ENCODE measurements around the gene CHST10.

CHST10 gene

GRCh38 chr2:100416397-100416934 lies 1.0 kb downstream of the CHST10 start:
- no peak for DNase-seq (ENCODE audit: low read depth, low spot score)

GRCh38 chr2:100413571-100413970 lies 3.9 kb downstream of the CHST10 start:
- no peak for DNase-seq (ENCODE audit: low read depth, low spot score)

DNA sequence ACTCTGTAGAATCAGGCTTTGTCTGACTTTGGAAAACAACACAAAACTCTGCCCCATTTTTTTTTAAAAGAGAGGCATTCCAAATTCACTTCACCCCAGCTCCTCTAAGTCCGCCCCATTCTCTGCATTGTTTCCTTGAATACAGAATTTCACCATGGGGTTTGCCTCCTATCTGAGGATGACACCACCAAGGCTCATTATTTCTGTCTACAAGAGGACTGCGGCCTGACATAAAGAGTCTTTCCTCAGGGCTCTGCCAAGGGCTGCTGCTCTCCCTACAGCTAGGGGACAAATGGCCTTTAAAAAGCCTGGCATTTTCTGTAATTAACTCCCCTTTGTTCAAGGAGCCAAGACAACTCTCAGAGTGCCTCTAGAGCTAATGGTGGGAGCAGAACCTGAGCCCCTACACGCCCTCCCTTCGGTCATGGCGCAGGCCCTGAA lies 4.6 kb downstream of the CHST10 start:
- DNase-seq (ENCODE audit: low read depth, low spot score), result no peak

- no peak for DNase-seq (ENCODE audit: low read depth, low spot score)
Observed at GRCh38 chr2:100412466-100412865, 5.0 kb downstream of the CHST10 start.

DNA sequence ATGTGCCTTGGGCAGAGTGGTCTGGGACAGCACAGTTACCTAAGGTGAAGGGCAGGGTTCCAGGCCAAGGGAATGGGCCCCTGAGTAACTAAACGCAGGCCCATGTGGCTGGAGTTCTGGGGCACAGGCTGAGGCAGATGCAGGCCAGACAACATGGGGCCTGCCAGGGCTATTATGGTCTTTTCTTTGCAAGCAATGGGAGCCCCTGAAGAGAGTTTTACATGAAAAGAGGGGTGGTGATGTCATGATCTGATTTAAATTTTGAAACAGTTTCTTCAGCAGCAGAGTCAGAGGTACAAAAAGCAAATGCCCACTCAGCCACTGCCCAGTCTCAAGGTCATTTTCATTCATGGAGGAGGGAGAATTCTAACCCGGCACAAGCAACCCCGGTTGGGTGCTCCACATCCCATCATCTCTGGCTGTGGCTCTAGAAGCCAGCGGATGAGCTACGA lies 5.6 kb downstream of the CHST10 start:
- DNase-seq (ENCODE audit: low read depth, low spot score), result no peak

GRCh38 chr2:100409975-100410647 lies 7.4 kb downstream of the CHST10 start:
- DNase-seq (ENCODE audit: low read depth, low spot score), result no peak

GRCh38 chr2:100409461-100409860 lies 8.0 kb downstream of the CHST10 start:
- no peak for DNase-seq (ENCODE audit: low read depth, low spot score)

- no peak for DNase-seq (ENCODE audit: low read depth, low spot score)
Observed at GRCh38 chr2:100408941-100409340, 8.5 kb downstream of the CHST10 start.

GRCh38 chr2:100408104-100408503 lies 9.4 kb downstream of the CHST10 start:
- no peak for DNase-seq (ENCODE audit: low read depth, low spot score)

DNA sequence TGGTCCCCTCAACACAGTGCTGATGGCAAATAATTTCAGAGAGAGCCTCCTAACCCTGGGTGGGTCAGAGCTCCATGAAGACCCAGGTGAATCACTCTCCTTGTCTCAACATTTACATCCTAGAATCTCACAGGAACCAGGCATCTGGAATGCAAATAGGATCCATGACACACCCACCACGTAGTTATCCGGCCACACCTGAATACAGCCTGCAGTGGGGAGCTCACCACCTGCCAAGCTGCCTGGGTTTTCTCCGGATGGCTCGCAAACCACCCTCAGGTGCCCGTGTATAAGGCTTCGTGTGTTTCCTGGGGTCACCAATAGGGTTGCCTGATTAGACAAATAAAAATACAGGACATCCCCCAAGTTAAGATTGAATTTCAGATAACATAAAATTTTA lies 9.9 kb downstream of the CHST10 start:
- DNase-seq (ENCODE audit: low read depth, low spot score), result no peak

DNA sequence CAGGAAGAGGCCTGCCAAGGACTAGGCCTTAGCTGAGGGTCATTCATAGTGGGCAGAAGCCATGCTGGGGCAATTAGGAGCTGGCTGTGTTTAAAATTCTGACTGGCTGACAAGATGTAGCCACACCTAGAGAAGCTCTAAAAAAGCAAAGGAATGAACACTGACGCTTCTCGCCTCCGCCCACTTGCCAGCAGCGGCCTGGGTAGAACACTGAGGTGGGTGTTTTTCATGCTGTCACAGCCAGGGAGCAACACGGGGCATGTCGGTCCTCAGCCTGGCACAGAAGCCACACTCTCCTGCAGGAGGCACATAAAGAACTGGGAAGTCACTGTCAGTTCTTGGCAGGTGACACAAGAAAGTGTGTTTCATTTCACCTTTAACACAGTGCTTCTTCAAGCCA lies 10.4 kb downstream of the CHST10 start:
- no peak for DNase-seq (ENCODE audit: low read depth, low spot score)

GRCh38 chr2:100406120-100406508 lies 11.4 kb downstream of the CHST10 start:
- no peak for DNase-seq (ENCODE audit: low read depth, low spot score)

DNA sequence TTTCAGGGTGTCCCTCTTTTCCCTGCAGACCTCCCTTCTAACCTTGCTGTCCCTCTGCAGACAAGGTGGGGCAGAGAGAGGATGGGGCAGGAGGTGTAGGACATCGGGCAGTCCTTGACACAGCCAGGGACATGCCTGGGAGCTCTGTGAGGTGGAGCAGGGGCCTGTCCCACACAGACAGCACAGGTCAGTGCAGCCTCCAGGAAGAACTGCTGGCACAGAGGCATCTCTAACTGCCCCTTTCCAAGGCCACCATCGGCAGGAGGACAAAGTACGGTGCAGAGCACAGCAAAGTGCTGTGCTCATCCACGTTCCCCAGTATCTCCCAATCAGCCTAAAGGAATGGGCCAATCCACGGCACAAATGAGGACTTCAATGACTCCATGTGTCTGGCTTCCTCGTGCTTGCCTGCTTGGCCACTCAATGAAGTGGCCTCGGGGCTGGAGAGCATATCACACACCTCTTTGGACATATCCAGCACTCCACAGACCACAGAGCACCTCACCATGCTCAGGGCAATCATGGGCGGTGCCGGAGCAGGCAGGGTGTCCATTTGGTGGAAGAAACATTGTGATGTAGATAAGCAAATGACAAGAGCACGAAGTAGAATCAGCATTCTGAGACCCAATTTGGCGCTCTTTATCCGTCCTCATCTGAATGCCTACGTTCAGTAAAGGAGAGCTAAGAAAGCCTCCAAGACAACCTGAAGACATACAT lies 11.9 kb downstream of the CHST10 start:
- no peak for DNase-seq (ENCODE audit: low read depth, low spot score)

GRCh38 chr2:100404411-100404810 lies 13.1 kb downstream of the CHST10 start:
- no peak for DNase-seq (ENCODE audit: low read depth, low spot score)

DNA sequence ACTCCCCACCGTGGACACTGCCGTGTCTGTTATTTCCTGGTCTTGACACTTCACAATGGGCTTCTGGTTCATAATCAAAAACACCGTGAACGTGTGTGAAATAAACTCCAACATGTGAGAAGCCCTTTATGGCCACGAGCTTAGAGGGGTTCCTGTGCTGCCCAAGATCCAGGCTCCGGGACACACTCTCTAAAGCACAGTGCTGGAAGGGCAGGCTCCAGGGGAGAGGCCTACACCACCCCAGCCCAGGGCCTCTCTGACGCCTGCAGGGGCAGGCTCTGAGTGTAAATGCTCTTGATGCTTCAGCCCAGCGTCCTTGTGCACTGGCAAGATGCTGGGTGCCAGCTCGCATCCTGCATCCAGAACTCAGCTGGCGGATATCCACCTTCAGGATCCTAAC lies 13.7 kb downstream of the CHST10 start:
- DNase-seq (ENCODE audit: low read depth, low spot score), result no peak

DNA sequence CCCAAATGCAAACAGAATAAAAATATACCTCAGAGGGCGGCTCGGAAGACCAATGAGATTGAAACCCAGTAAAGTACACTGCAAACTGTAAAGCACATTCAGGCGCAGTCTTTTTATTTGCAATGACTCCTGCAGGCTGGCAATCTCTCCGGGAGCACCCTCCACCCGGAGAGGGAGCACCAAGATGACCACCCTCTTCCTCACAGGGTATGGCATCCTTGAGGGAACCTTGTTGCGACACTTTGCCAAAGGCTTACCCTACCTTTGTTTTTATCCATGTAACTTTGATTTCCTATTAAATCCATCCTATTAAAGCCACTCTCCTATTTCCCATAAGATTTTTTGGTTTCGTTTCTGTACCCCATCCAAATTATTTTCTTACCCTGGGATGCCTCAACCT lies 16.2 kb downstream of the CHST10 start:
- DNase-seq (ENCODE audit: low read depth, low spot score), result no peak

DNA sequence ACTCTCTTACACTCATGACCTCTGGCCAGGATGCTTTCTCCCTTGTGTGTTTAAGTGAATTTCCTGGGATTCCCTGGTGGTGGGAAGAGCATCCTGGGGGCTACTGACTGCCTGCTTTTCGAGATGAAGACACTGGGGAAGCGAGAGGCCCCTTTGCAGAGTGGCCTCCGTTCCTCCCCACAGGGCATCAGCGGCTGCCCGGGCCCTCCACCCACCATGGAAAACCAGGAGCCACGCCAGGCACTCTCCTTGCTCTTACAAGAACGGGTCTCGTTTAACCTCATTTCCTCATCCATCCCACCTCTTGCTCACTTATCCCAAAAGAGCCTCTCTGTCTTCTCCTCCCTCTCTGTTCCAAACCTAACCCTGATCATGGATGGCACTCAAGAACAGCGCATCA lies 17.8 kb downstream of the CHST10 start:
- no peak for DNase-seq (ENCODE audit: low read depth, low spot score)

- DNase-seq (ENCODE audit: low read depth, low spot score), result no peak
Observed at GRCh38 chr2:100397976-100398375, 19.5 kb downstream of the CHST10 start.

DNA sequence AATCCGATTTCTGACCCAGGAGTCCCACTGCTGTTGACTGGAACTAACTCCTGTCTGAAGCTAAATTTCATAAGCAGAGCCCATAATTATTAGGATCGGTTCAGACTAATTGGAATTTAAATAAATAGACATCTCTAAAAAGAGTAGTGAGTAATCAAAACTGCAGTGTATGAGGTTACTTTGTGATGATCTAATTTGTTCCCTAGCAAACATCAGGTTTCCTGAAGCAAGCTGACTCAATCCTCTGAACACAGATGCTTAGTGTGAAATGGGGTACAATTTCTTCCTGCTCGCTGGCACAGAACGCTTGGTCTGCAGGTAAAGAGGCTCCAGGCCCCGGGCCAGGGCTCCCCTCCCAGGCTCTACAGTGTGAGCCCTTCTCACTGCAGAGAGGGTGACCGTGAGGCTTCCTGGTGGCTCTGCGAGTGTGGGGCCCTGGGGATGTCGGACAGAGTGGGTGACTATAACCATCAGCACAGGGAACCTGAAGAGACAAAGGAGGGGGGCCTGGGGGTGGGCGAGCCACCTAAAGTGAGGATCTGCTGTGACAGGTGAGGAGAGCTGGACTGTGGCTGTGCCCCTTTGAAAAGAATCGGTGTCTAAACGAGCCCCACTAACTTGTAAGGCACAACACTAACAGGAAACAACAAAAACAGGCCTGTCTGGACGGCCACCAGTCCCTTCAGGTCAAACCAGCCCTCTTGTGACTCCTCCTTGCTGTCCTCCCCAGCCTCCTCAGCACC lies 20.2 kb downstream of the CHST10 start:
- DNase-seq (ENCODE audit: low read depth, low spot score), result no peak

DNA sequence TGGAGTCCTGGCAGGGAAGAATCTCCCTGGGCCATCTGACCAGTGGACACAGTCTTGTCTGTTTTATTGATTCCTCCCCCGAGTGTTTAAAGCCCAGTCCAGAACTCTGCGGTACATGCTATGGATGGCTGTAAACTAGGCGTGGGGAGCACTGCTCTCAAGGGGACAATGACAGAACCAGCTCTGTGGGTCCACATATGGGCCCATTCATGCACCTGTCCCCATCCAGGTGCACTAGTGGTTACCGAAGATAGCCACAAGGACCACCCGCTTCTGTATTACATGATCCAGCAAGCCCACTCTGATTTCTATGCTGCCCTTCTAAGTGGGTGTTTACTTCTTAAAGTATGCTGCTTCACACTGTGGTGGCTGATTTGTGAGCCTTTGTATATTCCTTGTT lies 21.0 kb downstream of the CHST10 start:
- no peak for DNase-seq (ENCODE audit: low read depth, low spot score)

GRCh38 chr2:100395532-100396350 lies 21.7 kb downstream of the CHST10 start:
- DNase-seq (ENCODE audit: low read depth, low spot score), result no peak

All from activated naive CD8-positive, alpha-beta T cell treated with anti-CD3 and anti-CD28 coated beads, Interleukin-2, amount 50 U/mL, for 16 hours (primary cell).